NCI-H1417 treated with DMSO at 0.1 percent for 48 hours (cell line): ENCODE data around the gene TMEM233.
A peak's percentile ranks its signal among the peaks of the same experiment; 100 is the strongest.

Experiments used
- DNase-seq: peaks from one replicate; lab custom pipeline; 2025; lab: John Stamatoyannopoulos, UW

The TMEM233 gene

GRCh38 chr12:119593578-119594398 lies at the start of gene TMEM233:
Gene TMEM233 (plus strand): TSS chr12:119593774. CDS start chr12:119593849, 75 bp downstream.
- DNase-seq: no peak

- peak; percentile 13 for DNase-seq
These were observed 48.6 kb upstream of the TMEM233 start for GRCh38 chr12:119544765-119545625.

DNA sequence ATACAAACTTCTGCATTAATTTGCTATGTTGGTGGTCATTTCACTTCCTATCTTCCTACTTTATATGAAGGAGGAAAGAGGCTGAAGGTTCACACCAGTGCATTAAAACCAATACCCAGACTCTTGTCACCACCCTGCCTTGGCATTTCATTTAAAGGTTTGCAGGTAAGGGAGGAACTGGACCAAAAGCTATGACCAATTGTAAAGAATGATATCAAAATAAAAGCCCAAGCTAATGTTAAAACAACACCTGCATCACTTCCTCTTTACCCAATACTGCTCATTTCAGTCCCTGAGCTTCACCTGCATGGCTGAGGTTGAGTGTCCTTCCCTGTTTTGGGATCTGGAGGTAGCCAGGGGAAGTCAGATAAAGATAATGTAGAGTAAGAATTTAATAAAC lies 47.2 kb upstream of the TMEM233 start:
- DNase-seq: no peak

DNA sequence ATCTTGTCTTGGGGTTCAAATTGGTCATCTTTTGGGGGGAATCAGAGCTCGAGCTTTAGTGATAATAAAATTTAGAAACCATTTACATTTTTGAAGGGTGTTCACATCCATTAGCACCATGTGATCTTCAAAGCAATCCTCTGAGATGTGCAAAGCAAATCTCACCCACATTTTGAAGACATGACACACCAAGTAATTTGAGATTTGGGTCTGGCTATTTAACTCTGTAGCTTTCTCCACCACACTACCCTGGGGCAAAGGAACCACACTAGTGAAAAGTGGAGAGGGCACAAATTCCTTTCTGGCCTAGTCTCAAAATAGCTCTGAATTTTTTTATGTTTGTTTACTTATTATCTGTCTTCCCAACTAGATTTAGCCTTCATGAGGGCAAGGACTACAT lies 46.6 kb upstream of the TMEM233 start:
- no peak for DNase-seq

DNA sequence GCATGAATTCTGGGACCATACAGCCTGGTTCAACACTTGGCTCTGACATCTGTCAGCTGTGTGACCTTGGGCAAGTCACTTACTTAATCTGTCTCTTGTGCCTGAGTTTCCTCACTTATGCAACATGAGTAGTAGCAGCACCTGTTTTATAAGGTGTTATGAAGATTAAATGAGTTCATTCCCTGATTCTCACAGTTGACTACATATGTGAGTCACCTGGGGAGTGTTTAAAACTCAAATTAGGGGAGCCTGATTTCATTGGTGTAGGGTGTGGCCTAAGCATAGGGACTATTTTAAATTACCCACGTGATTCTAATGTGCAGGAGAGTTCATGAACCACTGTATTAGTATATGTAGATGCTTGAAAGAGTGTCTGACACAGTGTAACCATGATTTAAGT lies 36.7 kb upstream of the TMEM233 start:
- no peak for DNase-seq

- DNase-seq: no peak
These were observed 28.2 kb upstream of the TMEM233 start for GRCh38 chr12:119565404-119565803.

DNA sequence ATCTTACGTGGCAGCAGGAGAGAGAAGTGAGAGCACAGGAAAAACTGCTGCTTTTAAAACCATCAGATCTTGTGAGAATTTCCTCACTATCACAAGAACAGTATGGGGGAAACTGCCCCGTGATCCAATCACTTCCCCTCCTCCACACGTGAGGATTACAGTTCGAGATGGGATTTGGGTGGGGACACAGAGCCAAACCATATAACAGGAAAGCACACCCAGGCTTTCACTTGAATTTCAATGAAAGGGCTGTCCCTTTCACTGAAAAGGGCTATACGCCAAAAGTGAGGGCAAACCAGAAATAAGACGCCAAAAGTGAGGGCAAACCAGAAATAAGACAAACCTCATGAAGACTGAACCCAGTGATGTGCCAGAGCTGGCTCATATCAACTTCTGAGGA lies 22.8 kb upstream of the TMEM233 start:
- no peak for DNase-seq

GRCh38 chr12:119573086-119573485 lies 20.5 kb upstream of the TMEM233 start:
- DNase-seq: no peak

GRCh38 chr12:119574255-119574654 lies 19.3 kb upstream of the TMEM233 start:
- DNase-seq: no peak

DNA sequence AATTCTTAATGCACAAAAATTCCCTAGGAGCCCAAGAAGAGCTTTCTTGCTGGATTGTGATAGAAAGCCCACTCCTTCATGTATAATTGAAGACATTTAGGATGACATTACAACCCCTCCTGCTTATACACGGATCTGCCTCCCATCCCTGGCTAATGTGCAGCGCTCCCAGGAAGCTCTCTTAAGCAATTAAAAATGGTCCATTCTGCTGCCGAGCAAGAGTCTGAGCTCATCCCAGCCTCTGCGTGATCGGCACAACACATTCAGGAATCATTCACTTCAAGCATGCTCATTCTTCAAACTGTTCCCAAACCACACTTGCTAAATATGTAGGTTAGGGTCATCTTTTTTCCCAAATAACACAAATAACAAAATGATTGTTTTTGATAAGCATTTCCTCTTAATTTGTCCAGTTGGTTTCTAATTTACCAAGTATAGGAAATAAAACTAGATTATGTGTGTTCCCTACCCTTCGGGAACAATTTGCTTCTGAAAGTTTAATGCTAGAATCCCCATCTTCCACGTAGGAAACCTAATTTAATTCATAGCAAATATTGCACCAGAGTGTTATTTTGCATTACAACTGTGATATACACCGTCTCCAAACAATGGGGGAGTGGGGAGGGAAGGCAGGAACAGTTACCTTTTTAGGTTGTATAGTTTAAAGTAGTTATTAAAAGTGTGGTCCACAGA lies 17.3 kb upstream of the TMEM233 start:
- no peak for DNase-seq

DNA sequence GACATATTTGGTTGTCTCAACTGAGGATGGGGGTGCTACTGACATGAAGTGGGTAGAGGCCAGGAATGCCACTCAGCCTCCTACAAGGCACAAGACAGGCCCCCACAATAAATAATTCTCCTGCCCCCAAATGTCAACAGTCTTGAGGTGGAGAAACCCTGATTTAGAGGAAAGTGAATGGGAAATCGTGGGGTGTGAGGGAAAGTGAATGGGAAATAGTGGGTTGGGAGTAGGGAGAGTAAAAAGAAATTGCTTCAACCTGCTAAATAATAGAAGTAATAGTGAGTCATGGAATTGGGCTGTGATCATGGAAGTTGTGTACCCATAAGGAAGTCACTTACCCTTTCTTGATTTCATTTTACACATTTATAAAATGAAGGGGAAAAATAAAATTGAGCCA lies 16.7 kb upstream of the TMEM233 start:
- no peak for DNase-seq

GRCh38 chr12:119578112-119578511 lies 15.5 kb upstream of the TMEM233 start:
- no peak for DNase-seq

DNA sequence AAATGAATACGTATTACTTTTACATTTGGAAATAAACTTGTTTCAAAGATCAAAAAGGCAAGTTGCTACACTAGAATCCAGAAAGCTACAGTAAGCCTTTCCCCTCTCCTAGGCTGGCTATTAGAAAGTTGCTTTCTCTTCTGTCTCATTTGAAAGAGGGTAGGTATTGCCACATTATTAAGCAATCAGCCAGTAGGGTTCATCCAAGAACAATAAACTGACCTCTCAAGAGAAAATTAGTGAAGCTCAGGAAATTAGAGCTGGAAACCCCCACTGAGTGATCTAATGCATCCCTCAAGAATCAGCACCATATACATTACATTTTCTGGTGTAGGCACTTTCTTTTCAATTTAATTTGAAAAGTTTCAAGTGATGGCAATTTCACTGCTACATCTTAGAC lies 4.5 kb upstream of the TMEM233 start:
- no peak for DNase-seq

DNA sequence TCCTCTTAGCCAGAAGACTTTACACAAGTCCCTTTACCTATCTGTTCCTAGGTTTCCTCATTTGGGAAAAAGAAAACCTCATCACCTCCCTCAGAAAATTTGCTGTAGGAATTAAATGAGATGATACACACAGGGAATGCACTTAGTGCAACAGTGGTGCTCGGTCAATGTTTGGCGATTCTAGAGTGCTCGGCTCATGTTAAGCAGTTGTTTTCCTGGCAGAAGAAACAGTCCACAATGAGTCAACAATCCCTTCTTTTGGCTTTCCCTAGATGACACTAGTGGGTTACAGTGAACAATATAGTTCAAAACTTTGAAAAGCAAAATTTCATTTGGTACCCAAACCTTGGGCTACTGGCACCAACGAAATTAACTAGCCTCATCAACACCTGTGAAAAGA lies 3.9 kb upstream of the TMEM233 start:
- no peak for DNase-seq

DNA sequence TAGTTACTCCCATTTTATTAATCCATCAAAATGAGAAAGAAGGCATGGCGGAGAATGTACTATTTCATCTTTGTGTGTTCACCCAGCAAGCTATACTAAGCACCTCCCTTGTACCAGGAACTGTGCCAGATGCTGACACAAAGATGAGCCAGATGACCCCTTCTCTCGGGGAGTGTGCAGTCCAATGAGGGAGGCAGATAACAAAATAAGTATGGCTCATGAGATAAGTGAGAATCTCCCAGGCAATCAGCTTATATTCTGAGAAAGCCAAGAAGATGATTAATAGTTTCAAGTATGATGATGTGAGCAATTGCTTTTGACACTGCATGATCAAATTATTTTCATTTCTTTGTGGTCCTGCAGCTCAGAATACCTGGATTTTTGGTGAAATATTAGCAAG lies 1.3 kb upstream of the TMEM233 start:
- no peak for DNase-seq

GRCh38 chr12:119594399-119594730 lies 791 bp downstream of the TMEM233 start:
- no peak for DNase-seq

- DNase-seq: no peak
These were observed 1.3 kb downstream of the TMEM233 start for GRCh38 chr12:119594772-119595445.

DNA sequence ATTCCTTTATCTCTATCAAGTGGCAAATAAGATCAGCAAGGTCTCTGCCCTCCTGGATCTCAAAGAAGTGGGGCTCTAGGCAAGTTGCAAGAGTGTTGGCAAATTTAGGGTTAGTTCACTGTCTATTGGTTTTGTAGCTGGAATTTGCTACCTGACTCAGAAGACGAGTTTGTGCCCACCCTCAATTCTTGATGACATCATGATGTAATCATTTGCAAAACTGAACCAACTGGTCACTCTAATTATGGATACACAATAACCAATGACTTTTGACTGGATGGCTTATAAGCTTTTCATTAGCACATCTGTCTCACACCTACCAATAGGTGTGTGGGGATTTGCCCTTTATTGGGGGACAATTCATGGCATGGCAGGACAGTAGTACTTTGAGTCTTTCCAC lies 4.6 kb downstream of the TMEM233 start:
- DNase-seq: no peak

DNA sequence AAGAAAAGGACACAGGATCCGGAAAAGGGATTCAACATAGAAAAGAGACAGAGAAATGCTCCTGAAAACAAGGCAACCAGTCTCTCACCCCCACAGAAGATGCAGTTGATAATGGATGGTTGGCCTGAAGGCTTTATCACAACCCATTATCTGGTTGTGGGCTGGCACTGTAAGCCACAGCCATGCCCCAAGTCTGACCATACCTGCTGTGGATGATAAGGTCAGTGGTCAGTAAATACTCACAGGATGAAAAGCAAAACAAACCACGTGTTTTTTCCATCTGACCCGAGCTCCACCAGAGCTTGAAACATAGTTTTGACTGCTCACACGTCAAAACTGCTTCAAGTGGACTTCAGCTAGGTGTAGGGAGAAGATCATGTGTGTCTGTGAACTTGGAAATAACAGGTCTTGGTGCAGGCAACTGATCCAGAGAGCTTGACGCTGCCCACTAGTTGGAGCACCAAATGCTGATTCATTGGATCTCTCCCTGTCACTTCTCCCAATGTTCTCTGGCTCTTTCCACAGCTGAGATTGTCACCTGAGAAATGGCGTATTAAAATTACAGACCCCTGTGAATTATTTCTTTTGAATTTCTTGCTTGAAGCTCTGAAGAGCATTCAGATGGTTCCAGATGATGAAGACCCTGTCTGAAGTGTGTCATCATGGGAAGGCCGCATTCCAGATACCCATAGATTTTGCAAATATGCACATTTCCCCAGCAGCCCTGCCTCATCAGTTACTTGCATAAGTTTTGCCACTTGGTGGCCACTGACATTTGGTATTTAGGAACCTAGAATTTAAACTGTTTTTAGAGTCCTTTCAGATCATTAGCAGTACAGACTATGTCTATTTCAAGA lies 8.5 kb downstream of the TMEM233 start:
- no peak for DNase-seq

DNA sequence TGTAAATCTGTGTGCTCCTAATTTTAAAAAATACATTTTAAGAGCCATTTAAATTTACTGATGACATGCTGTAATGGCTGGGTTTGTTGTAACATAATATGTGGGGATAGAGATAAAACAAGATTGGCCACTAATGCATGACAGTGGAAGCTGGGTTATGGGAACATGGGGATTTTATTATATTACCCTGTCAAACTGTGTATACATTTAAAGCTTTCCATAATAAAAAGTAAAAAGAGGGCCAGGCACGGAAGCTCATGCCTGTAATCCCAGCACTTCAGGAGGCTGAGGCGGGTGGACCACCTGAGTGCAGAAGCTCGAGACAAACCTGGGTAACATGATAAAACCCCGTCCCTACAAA lies 9.1 kb downstream of the TMEM233 start:
- DNase-seq: no peak

DNA sequence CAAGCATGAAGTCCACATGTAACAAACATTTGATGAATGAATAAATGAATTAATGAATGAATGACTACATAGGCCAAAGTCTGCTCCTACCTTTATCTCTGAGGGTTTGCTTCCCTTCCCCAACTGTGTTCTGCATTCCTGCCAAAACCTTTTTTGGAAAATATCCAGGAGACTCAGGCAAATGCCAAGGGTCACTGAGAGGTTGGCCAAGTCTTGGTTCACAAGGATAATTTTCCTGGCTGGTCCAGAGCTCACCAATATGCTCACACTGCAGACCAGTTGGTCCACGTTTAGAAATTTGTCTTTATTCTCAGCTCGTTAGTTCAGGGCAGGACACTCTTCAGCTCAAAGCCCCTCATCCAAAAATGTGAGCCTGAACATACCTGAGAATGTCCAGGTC lies 10.2 kb downstream of the TMEM233 start:
- DNase-seq: no peak
